Activated CD4-positive, alpha-beta T cell treated with anti-CD3 and anti-CD28 coated beads, Interleukin-2, Interleukin-6, amounts not matched to agents 100 ng/mL and 50 ng/mL, durations not matched to agents 16 hours and 8 hours (primary cell): ENCODE measurements around the gene CAMTA1.
"Not testable (repeated sequence)": the region's sequence is repeated elsewhere in the genome, so short reads cannot be mapped to it uniquely, and the experiment has no call there.

Source experiments
- DNase-seq: peaks from one replicate; pipeline ENCODE4 v3.0.0-alpha.2; 2020

Gene CAMTA1

DNA sequence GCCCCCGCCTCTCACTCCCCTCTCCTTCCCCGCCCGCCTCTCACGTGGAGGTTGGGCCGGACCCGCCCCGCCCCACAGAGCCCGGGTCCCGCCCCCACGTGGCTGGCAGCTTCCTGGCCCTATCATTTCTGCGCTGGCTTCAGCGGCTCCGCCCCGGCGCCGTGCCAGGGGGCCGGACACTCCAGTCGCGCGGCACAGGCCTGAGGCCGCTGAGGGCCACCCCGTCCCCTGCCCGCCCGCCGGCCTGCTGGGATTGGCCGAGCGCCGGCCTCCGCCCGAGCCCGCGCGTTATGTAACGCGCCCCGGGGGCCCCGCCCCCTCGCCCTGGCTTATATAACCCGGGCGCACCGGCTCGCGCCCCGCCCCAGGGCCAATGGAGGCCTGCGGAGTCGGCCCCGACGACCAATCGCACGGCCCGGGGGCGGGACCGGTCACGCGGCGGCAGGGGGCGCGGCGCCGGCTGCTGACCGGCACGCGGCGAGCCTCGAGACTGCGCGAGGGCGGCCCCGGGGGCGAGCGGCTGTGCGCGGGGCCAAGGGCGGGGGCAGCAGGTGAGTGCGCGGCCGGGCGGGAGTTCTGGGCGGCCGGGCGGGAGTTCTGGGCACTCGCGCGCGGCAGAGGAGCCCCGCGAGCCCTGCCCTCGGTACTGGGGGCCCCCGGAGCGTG is 998.7 kb downstream of the CAMTA1 start, which contains the start of gene PER3:
Gene PER3 (plus strand): TSS at position 466 of the 666 bp plus-strand sequence. CDS start 587 bp downstream, outside the sequence.
- peak; percentile 92 for DNase-seq

DNA sequence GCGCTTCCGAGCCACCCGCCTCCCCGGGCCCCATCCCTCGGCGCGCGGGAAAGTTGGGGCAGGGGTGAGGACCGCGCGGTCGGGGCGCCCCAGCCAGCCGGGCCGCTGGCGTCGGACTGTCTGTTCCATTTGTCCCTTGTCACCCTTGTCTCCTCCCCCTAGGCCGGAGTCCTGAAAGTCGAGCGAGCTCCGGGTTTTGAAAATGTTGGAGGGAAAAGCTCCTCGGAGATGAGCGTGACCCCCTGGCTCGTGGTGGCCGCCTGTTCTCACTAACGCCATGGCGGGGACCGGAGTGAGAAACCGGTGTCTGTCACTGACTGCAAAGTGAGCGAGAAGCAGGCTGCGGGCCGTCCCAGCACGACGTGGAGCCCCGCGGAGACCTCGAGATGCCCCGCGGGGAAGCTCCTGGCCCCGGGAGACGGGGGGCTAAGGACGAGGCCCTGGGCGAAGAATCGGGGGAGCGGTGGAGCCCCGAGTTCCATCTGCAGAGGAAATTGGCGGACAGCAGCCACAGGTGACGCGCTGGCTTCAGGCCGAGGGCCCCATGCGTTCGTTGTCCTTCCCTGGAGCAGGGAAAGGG is 999.3 kb downstream of the CAMTA1 start:
- no peak for DNase-seq

DNA sequence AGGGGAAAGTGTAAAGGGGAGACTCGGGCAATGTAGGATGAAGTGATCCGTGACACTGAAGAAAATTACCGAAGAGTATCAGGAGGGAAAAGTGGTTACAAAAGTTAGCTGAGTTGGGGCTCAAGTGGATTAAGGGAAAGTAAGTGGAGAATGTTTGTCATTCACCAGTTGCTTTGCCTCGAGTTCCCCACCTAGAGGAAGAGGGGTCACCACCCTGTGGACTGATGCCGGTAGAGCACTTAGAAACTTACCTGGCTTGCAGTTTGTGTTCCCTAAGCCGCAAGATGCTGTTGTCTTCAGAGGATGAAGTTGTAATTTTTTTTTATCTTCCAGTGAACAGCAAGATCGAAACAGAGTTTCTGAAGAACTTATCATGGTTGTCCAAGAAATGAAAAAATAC is 999.9 kb downstream of the CAMTA1 start:
- DNase-seq: no peak

GRCh38 chr1:7786795-7787194 is 1001.5 kb downstream of the CAMTA1 start:
- no peak for DNase-seq

DNA sequence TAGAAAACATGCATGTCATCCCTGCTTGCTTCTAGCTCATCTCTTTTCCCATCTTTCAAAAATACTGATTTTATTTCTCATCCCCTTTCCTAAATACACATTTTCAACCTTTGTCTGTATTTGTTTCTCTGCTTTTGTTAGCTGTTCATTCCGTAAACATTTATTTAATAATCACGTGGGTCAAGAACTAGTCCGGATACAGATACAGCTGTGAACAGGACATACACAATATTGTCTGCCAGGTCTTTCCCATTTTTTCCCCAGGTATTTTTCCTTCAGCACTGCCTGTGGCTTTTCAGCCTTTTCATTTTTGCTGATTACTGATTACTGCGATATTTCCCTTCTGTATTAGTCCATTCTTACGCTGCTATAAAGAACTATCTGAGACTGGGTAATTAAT is 1004.6 kb downstream of the CAMTA1 start:
- no peak for DNase-seq

- DNase-seq: not testable (repeated sequence)
These were observed 1005.8 kb downstream of the CAMTA1 start for GRCh38 chr1:7791027-7791426.

- DNase-seq: no peak
These were observed 1010.2 kb downstream of the CAMTA1 start for GRCh38 chr1:7795406-7795805.

GRCh38 chr1:7805460-7805859 is 1020.2 kb downstream of the CAMTA1 start:
- DNase-seq: no peak

GRCh38 chr1:7808253-7808844 is 1023.1 kb downstream of the CAMTA1 start:
- DNase-seq: peak; percentile 20

DNA sequence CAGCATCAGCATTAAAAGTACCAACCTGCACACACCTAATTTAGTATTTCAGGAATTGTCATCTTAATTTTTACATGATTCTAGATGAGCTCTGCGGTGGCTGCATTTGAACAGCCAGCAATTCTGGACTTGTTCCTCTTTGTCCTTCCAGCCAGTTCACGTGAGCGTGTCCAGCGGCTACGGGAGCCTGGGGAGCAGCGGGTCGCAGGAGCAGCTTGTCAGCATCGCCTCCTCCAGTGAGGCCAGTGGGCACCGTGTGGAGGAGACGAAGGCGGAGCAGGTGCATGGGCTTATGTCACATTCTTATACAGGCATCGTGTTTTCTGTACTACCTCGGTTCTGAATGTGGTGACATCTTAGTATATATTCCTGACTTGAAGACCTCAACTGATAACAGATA is 1024.5 kb downstream of the CAMTA1 start:
- no peak for DNase-seq

DNA sequence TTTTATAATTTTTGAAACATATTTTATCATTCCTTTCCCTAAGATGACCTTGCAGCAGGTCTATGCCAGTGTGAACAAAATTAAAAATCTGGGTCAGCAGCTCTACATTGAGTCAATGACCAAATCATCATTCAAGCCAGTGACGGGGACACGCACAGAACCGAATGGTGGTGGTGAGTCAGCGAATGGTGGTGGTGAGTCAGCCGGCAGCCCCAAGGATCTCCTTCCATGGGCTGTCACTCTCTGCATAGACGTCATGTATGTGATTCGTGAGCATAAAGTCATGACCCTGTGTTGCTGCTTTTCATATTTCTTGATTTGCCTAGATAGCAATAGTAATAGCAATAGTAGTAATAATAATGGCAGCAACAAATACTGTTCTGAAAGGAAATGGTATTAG is 1025.1 kb downstream of the CAMTA1 start:
- peak; percentile 39 for DNase-seq

GRCh38 chr1:7811476-7811875 is 1026.2 kb downstream of the CAMTA1 start:
- no peak for DNase-seq

GRCh38 chr1:7813677-7814373 is 1028.6 kb downstream of the CAMTA1 start:
- no peak for DNase-seq
